HEK293 (cell line): ENCODE results near the gene CCSER2.

Experiments used
- CTCF ChIP-seq: fragments of 450-650 bp; formaldehyde crosslinking; IDR thresholded peaks from 2 replicates; pipeline ENCODE4 v1.5.1; 2016; ENCODE audit warnings: missing biosample characterization, missing genetic modification characterization
- ZNF48 ChIP-seq: fragments of 450-650 bp; formaldehyde crosslinking; IDR thresholded peaks from 2 replicates; pipeline ENCODE4 v1.5.1; 2016; ENCODE audit warnings: missing biosample characterization, missing genetic modification characterization

DNA sequence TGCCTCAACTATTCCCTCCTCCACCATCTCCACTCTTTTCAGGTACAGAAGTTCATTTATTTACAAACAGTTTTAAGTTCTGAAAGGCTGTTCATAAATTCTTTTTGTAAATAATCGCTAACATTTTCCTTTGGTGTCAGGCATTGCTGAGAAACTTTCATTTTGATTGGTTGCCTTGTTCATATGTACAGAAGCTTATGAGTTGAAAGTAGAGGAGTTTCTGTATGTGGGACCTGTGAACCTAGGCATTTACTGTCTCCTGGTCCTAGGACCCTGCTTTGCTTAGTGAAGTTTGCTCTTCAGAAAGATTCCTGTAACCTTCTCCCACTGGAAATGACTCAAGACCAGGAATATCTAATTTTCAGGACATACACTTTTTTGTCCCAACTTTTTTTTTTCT is 30.4 kb downstream of the CCSER2 start:
- TF ChIP-seq ZNF48 (tag by site-specific recombination) (no peak), CTCF (tag by site-specific recombination) (no peak)
